Kidney tubule cell (primary cell): ENCODE measurements around the gene ZNF692.
"Not testable (repeated sequence)": the region's sequence is repeated elsewhere in the genome, so short reads cannot be mapped to it uniquely, and the experiment has no call there.

Experiments
- DNase-seq: peaks from one replicate; pipeline ENCODE4 v3.0.0-alpha.2; 2018; ENCODE audit warnings: low spot score

ZNF692 gene

GRCh38 chr1:248849152-248849551 lies 9.7 kb downstream of the ZNF692 start:
- DNase-seq = no peak

DNA sequence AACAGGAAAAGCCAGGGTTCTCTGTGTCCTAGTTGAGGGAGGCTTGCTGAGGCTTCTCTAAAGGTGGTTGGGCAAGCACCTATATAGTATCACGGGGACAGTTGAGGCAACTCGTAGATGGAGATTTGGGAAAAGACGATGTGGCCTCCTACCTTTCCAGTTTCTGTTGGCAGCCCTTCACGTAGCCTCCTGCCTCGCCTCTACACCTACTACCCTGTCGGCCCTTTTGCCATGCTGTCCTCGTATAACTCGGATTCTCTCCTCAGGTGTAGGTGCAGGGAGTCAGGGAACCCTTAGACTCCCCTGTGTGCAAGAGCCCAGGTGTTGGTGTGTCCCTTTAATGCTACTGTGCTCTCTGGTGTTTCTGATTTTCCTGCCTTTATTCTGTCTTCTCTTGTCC lies 10.3 kb downstream of the ZNF692 start:
- DNase-seq = no peak

- DNase-seq = no peak
These were observed 10.8 kb downstream of the ZNF692 start for GRCh38 chr1:248847956-248848561.

GRCh38 chr1:248847181-248847955 lies 11.5 kb downstream of the ZNF692 start:
- DNase-seq = no peak

DNA sequence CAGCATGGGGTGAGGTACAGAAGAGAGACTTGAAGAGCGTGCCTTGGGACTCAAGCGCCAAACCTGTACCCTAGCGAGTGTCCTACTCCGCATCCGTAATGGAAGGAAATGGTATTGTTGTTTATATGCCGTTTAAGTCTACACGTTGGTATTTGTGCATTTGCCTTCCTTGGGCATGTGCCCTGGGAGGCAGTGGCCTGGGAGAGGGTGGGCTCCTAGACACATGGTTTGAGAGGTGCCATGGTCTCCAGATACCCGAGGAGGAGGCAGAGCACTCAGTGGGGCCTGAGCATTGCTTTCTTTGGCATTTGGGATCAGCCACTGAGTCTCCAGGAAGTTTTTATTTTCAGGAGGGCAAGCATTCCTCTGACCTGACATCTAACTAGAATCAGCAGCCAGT lies 14.4 kb downstream of the ZNF692 start:
- DNase-seq = no peak

- no peak for DNase-seq
These were observed 15.2 kb downstream of the ZNF692 start for GRCh38 chr1:248843687-248844086.

DNA sequence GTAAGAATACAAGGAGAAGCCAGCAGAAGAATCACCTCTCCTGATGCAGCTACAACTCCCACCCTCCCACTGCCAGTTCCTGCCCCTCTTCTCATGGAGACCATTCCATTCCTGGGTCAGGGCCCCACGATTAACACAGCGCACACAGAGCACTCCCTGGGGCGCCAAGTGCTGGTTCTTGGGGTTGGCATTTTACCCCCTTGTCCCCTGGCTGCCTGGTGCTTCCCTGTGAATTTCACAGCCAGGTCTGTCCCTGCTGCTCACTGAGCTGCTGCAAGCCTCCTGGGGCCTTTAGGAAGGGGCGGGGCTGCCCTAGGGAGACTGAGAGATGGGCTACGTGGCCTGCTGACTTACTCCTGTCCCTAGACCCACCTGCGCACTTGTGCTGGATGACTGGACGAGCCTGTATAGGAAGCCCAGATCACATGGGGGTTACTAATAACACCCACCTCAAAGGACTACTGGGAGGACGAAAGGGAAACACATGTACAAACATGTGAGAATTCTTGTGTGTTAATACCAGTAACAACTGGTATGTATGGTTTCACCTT lies 16.0 kb downstream of the ZNF692 start:
- no peak for DNase-seq

- peak; percentile 57 for DNase-seq
These were observed 17.0 kb downstream of the ZNF692 start for GRCh38 chr1:248841702-248842395.

GRCh38 chr1:248840946-248841345 lies 17.9 kb downstream of the ZNF692 start:
- no peak for DNase-seq

DNA sequence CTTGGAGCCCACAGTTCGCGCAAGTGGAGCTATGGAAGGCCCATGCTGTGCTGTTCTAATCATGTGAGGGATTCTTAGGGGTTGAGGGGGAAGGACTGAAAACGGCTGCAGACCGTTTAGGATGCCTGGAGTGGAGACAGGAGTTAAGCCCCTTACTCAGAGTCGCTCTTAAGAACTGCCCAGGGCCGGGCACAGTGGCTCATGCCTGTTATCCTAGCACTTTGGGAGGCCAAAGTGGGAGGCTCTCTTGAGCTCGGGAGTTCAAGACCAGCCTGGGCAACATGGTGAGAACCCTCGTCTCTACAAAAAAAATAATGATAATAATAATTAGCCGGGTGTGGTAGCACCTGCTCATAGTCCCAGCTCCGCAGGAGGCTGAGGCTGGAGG lies 19.7 kb downstream of the ZNF692 start:
- no peak for DNase-seq

GRCh38 chr1:248838357-248839167 lies 20.3 kb downstream of the ZNF692 start:
- DNase-seq = peak; percentile 91

- DNase-seq = peak; percentile 99
These were observed 21.0 kb downstream of the ZNF692 start, which contains the start of gene ZNF672 for GRCh38 chr1:248837781-248838356. ZNF672 (plus strand) TSS chr1:248838224; CDS start chr1:248847275, 9,051 bp downstream.

DNA sequence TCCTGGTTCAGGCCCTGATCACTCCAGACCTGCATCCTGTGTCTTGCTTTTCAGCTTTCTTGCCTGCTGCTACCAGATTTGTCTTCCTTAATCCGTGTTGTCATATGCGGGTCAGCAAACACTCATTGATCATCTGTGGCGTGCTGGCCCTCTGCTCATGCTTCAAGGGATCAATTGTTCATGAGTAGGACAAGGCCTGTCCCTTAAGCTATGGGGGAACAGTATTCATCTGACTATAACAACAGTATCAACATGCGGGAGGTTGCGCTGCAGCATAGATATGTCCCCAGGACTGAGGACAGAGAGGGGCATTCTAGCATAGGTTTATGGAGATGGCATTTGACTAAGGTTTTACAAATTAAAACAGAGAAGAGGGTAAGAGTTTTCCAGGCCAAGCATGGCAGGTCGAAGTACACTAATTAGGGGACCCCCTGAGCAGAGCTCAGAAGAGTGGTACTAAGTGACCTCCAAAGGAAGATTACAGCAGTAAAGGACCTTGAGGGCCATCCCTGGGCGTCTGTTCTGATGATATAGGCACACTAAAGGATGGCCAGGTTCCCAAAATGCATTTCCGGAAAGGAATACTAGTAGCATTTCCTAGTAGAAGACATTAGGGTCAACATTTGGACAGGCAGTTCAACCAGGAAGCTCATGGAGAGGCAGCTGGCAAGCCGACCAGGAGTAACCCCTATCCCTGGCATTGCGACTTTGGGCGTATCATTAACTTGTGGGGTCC lies 21.7 kb downstream of the ZNF692 start:
- DNase-seq = no peak

DNA sequence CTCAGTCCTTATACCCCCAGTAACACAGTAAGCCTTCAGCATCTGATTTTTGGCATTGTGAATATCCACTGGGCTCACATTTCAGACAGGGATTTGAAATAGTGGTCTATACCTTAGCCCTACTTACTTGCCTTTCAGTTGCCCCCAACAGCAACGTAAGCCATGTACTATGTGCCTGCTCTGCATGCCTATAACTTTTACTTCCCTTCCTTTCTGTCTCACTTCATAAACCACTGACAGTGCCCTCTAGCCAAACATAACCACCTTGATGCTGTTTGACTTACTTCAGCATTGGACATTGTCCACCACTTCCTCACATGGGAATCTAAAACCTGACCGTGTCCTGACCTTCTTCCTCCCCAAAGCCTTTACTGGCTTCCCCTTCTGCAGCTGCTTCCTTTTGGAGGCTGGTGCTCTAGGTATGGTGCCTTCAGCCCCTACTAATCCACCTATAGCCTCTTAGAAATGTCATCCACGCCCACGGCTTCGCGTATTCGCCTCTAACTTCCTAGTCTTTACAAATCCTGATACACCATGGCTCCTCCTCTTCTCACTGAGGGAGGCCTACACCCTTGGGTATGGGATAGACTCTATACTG lies 24.4 kb downstream of the ZNF692 start:
- DNase-seq = no peak

GRCh38 chr1:248831842-248832241 lies 27.0 kb downstream of the ZNF692 start:
- no peak for DNase-seq

GRCh38 chr1:248830718-248831017 lies 28.2 kb downstream of the ZNF692 start:
- DNase-seq = not testable (repeated sequence)

- DNase-seq = no peak
These were observed 30.0 kb downstream of the ZNF692 start for GRCh38 chr1:248828845-248829244.

- peak; percentile 95 for DNase-seq
These were observed 32.8 kb downstream of the ZNF692 start, which contains the start of gene SH3BP5L for GRCh38 chr1:248825909-248826760. SH3BP5L (minus strand) TSS chr1:248825915; CDS start chr1:248824935, 980 bp downstream.

- no peak for DNase-seq
These were observed 33.3 kb downstream of the ZNF692 start for GRCh38 chr1:248825573-248825908.

DNA sequence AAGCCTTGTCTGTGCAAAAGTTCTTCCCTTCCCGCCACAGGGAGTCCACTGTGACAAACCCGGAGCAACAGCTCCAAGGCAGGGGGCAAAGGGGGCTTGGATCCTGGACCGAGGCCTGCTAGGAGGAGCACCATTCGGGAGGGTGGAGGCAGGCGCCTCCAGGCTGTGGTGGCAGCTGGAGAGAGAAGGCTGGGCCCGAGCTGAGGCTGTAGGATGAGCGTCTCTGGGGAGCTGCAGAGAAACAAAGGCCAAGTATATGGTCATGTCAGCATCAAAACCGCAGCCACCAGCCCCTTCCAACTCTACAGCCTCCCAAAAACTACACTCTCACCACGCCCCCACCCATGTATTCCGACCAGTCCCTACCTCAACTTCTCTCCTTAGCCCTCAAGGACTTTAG lies 33.7 kb downstream of the ZNF692 start:
- no peak for DNase-seq
